ENCODE data around the gene MPZL3.

GRCh38 chr11:118245936-118246562, 6.1 kb downstream of the MPZL3 start:
- TF ChIP-seq EZH2 (IDR thresholded peaks at IDR 0.05; ENCODE audit: borderline replicate concordance, low read length): no peak
- TF ChIP-seq CTCF (conservative IDR thresholded peaks at IDR 0.05 in 1 of 2, IDR thresholded peaks at IDR 0.05 in 1 of 2; ENCODE audit: extremely low read depth in 1 of 2, insufficient read depth in 1 of 2, low read depth in 1 of 2, low read length in 2 of 2): no peak
